HEK293 (cell line): ENCODE measurements around the gene TOPORS.

Experiments used
- CTCF ChIP-seq: fragments of 450-650 bp; formaldehyde crosslinking; IDR thresholded peaks from 2 replicates; pipeline ENCODE4 v1.5.1; 2016; ENCODE audit warnings: missing biosample characterization, missing genetic modification characterization
- ZBTB17 ChIP-seq: fragments of 450-650 bp; formaldehyde crosslinking; IDR thresholded peaks from 2 replicates; pipeline ENCODE4 v1.5.1; 2016; ENCODE audit warnings: missing biosample characterization, missing genetic modification characterization
- TF ChIP-seq, protein P1 (sequence below): fragments of 450-650 bp; formaldehyde crosslinking; IDR thresholded peaks from 2 replicates; pipeline ENCODE4 v1.5.1; 2016; ENCODE audit warnings: missing biosample characterization, missing genetic modification characterization

DNA sequence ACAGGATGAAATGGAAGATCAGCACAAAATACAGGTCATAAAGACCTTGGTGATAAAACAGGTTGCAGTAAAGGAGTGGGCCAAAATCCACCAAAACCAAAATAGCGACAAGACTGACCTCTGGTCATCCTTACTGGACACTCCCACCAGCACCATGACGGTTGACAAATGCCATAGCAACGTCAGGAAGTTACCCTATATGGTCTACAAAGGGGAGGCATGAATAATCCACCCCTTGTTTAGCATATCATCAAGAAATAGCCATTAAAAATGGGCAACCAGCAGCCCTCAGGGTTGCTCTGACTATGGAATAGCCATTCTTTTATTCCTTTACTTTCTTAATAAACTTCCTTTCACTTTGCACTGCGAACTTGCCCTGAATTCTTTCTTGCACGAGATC, 26.6 kb upstream of the TOPORS start:
- no peak for TF ChIP-seq ZBTB17
- TF ChIP-seq, protein P1, sequence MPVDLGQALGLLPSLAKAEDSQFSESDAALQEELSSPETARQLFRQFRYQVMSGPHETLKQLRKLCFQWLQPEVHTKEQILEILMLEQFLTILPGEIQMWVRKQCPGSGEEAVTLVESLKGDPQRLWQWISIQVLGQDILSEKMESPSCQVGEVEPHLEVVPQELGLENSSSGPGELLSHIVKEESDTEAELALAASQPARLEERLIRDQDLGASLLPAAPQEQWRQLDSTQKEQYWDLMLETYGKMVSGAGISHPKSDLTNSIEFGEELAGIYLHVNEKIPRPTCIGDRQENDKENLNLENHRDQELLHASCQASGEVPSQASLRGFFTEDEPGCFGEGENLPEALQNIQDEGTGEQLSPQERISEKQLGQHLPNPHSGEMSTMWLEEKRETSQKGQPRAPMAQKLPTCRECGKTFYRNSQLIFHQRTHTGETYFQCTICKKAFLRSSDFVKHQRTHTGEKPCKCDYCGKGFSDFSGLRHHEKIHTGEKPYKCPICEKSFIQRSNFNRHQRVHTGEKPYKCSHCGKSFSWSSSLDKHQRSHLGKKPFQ (tag by site-specific recombination) = no peak
- TF ChIP-seq CTCF (tag by site-specific recombination) = no peak
